HG03175 (cell line): ENCODE measurements around the gene LTBR.

Experiments used
- ATAC-seq: cut with Tn5 transposase; IDR thresholded peaks from one replicate; pipeline ENCODE4 v1.9.1; 2021; ENCODE audit warnings: mild to moderate bottlenecking, moderate library complexity; ENCODE audit not compliant: unreplicated experiment

The LTBR gene

DNA sequence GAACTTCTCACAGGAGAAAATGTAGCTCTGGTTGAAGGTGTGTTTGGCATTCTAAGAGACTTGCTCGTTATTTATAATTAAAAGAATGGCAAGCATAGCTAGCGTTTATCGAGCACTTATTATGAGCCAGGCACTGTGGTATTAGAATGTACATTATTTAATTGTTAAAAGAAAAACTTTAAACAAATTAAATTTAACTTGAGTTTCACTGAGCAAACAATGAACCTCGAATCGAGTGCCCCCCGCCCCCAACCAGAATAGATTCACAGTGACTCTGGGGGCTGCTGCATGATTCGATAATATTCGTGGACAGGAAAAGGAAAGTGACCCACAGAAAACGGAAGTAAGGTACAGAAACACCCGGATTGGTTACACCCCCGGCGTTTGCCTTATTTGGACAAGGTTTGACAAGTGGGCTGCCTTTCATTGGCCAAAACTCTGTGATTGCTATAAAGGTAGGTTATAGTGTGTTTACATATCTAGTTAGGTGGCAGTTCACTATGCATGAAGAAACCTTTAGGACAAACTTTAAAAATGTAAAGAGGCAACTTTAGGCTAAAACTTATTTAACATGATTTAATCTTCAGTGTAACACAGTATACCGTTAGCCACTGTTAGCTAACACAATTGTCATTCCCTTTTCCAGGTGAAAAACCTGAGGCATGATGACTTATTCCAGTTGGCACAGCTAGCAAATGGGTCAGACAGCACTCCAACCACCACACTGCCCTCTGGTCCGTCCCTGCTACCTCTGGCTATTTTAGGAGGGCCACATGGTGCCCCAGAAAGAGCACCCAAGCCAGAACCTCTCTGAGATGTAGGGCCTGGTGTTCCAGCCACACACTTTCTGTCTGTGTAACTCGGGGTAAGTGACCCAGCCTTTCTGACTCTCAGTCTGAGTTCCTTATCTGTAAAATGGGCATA lies 15.7 kb upstream of the LTBR start:
- ATAC-seq = no peak

DNA sequence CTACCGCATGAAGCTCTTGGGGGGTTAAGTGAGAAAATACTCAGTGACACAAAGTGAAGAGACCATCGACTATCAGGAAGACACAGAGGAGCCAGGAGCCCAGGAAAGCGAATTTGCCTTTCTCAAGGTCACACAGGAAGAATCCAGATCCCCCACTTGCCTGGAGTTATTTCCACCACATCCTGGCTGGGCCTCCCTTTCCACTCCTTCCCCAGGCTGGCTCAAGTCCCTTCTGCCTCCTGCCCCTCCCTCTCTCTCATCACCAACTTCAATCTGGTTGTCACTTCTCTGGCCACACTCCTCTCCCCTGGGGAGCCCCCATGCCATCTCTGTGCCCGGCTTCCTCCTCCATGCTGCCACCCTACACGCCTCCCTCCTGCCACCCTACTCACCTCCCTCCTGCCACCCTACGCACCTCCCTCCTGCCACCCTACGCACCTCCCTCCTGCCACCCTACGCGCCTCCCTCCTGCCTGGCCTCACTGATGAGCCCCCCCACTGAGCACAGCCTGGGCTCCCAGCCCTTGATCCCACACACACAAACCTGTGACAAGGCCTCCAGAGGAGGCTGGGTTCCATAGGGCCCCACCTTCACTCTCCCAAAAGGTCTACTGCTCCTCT lies 14.9 kb upstream of the LTBR start:
- ATAC-seq = no peak

DNA sequence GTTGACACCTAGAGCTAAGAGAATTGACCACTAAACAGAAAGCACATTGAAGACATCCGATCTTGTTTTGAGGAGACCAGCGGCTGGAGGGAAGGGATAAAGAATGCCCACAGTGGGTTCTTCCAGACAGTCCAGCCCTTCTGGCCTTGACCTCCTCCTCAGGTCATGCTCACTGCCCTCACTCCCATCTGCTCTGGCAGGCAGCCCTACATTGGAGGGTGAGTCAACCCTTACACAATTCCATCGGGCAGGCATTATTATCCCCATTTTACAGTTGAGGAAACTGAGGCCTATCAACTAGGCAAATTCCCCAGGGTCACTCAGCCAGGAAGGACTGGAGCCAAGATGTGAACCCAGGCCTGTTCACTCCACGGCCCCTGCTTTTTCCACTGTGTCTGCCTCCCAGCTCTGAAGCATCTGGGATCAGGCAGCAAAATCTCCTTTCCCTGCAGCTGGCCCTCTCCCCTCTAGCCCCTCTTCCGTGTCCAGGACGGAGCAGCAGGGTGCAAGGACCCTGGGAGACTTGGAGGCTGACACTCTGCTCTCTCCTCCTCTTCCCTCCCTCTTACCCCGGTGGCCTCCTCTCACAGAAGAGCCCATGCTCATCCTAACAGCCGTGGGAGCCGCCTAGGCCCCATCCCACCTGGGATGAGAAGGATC lies 13.9 kb upstream of the LTBR start:
- no peak for ATAC-seq

DNA sequence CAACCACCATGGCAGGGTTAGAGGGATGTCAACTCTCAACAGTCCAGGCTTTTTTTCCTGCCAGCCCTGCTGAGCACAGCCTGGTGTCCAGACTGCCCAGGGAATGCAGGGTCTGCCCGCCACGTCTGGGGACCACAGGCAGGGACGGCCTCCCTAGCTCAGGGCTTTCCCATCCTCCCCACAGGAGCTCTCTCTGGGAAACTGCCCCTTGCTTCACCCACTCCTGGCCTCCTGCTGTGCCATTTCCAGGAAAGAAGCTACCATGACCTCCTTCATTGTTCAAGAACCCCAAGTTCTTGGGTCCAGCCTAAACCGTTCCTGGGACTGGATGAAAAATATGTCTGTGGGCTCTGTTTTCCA lies 13.4 kb upstream of the LTBR start:
- ATAC-seq = no peak

DNA sequence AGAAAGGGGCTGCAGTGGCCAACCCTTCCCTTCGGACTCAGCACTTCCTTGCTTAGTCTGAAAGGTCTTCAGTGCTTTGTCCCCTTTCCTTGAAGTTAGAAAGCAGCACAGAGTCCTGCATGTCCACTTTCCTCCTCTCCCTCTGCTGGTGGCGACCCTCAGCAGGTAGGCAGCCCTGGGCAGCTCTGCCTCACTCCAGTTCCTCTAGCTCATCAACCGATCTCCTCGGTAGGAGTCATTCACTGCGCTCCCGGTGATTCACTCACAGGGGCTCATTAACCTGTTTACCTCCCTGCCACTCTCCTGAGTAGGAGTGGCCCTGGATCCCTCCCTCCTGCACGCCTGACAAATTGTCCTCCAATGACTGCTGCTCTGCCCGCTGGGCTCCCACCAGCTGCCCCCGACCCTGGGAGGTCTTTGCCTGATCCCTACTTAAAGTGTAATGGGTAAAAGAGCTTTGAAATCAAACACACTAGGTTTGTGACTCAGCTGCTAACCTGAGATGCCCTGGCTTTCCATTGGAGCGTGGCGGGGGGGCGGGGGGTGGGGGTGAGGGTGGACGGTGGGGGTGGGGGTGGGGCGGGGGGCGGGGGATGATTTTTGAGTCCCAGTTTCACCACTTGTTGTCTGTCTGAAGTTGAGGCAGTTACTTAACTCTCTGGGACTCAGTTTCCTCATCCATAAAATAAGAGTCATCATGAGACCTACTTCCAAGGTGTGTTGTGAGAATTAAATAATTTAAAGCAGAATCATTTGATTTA lies 12.8 kb upstream of the LTBR start:
- no peak for ATAC-seq

DNA sequence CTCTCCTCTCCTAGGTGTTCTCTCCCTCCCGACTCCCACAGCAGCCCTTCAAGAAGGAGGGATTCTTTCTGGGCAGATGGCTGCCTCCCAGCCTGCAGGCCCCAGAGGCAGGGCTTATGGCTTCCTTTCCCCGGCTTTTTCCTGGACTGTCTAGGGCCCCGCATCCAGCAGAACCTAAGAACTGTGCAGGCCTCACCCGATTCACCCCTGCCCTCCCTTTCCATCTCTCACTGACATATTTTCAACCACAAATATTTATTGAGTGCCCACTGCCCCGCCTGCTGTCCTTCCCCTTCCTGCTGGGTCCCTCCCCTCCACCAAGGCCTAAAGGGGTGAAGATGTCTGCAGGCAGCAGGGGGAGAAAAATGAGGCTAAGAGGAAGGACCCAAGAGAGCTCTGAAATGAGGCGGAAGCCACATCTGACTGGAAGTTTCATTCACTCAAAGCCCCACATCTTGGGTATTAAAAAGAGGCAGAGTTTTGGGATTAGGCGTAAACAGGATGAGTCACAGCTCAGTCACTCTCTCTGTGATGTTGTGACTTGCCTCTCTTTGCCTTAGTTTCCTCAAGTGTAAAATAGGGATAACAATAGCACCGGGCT lies 11.5 kb upstream of the LTBR start:
- ATAC-seq = no peak

DNA sequence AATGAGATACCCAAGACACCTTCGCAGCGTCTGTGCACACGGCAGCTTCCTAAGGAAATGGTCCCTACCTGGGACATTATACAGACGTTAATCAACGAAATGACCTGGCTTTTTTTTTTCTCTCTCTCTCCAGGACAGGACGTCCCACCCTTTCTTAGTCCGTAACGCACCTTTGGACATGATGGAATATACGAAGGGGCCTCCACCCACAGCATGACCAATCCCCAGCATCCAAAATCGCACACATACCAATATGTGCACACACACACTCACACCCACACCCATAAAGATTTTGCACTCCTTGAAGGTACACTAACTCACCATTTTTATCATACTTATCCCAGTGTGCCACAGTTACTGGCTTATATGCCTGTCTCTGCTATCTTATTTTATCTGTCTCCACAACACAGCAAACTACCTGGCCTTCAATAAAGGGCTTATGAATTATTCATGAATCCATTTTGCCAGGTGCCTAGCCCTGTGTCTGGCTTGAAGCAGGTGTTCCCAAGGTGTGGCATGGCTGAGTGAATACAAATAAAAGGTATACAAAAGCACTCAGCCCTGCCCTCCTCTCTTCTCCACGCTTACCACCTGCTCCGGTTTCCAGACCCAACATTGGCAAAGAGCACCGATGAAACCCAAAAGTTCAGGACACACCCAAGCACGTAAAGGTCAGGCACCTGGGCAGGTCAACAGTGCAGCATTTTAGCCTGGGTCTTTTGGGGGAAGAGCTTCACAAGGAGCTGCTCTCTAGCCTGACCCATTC lies 10.8 kb upstream of the LTBR start:
- no peak for ATAC-seq

DNA sequence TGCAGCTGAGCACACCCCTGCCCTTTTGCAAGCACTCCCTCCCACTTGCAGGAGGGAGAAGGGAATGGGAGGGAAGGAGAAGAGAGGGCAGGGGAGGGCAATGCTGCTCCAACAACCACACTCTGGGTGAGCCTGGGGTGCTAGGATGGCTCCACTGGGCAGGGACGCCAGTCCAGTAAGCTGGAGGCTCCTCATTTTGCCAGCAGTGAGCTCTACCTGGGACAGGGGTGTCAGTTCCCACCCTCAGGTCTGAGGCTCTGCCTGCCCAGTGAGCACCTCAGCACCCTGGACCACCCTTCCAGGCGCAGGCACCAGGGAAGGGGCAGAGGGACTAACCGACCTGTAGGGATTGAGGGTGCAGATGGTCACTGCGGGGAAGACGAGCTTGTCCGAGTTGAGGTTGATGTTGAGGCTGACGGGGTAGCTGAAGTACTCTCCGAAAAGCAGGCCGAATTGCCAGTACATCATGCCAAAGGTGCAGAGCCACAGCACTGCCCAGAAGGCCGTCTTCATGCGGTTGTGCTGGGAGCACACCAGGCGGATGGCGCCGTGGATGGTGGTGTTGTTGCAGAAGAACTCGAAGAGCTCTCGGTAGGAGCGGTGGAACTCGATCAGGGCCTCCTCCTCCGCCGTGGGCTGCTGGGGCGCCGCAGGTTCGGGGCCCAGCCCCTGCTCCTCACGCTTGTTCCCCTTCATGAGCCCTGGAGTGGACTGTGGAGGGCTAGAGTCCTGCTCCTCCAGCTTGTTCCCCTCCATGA lies 9.8 kb upstream of the LTBR start:
- no peak for ATAC-seq

DNA sequence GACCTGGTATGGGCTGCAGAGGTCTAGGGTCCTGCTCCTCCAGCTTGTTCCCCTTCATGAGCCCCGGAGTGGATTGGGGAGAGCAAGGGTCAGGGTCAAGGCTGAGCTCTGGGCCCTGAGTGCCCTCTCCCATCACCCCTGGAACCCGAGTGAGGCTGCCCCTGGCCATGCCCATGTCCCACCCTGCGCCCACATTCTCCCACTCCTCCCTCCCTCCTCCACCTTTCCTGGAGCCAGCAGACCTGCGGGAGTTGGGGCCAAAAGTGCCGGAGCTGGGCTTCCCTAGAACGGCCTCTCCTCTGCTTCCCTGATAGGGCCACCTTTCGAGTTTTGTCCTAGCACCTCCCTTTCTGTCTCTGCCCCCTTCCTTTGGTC lies 9.2 kb upstream of the LTBR start:
- ATAC-seq = no peak

DNA sequence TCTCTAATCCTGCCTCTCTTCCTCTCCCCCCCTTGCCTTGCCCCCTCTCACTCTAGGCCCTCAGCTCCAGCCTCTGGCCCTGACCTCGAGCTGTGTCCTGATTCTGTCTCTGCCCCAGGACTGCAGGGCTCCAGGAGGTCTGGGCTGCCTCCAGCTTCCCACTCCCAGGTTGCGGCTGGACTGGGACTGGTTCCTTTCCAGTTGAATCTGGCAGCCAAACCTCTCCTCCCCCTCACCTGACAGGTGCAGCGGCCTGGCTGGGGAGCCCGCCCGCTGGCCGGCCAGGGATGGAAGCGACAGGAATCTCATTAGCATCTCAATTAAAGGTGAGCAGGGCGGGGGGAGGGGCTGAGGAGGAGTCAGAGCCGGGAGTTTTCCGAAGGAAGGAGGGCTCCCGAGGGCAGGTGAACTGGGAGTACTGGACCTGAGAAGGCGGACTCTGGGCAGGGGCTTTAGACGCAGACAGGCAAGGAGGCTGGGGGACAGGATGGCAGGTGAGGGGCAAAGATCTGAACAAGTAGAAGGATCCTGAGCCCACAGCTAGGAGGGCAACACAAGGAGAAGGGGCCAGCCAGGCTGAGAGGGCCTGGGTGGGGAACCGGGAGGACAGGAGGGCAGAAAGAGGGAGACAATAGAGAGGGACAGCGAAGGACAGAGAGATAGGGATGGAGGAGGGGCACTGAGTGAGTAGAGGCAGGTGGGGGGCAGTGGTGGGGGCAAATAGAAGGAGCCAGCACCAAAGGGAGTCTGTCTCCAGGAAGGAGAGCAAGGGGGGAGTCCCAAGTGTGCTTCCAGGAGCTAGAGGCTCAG lies 8.5 kb upstream of the LTBR start, which contains the start of gene SCNN1A:
Gene SCNN1A (minus strand): TSS at position 295 of the 810 bp plus-strand sequence. CDS start 780 bp downstream, outside the sequence.
- no peak for ATAC-seq

DNA sequence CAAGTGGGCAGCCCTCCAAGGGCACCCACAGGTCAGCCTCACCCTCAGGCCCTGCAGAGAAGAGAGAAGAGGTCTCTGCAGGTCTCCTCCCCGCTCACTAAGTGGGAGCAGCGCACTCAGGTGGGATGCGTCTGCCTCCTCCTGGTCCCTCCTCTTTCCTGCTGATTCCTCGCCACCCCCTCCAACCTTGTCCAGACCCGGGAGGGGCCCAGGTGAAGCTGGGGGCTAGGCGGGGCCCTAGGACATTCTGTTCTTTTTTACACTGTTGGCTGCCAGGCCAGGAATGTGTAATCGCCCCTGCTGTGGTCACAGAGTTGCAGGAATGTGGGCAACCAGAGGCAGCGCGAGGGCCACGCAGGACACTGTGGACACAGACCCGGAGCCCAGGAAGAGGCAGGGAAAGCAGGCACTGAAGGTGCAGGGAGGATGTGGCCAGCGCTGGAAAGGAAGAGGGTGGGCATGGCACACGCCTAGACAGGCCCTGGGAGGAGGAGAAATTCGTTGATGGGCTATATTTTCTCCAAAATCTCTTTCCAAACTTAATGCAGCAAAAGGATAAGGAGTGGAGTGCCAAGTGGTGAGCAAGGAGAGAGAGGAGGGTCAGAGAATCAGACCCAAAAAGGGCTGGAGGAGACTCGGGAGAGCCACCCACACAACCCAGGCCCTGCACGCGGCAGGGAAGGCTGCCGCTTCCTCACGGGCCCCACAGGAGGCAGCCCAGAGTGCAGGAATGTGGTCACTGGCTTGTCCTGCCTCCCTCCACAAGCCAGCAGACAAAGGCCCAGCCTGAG lies 7.7 kb upstream of the LTBR start:
- no peak for ATAC-seq

DNA sequence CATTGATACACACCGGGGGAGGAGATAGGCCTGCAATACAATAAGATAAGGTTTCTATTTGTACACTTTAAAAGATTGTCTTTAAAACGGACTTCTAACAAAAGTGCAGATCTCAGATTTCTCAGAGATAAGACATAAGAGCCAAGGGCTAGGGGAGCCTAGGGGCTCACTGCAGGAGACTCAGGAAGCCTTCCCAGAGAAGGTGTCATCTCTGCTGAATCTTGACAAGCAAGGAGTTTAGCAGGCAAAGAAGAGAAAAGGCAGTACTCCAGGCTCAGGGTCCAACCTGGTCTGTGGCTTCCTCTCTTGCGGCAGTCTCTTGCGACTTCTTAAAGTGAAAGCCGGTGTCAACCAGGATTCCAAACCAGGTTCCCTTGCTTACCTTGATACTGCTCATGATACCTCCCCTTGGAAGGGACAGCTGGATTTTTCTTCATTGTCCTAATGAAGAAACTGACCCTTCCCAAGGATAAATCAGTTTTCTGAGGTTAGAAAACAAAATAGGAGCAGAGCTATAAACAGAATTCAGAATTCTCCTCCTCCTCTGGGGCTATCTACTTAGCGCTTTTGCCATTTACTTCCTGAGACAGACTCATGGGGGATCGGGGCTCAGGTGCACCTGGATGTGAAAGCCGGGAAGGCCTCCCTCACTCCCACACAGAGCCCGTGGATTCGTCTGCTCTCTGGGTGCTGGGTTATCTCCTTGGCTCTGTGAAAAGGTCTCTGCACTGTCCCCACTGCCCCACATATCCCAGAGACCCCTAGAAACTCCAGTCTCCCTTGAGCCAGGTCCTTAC lies 6.9 kb upstream of the LTBR start:
- no peak for ATAC-seq

DNA sequence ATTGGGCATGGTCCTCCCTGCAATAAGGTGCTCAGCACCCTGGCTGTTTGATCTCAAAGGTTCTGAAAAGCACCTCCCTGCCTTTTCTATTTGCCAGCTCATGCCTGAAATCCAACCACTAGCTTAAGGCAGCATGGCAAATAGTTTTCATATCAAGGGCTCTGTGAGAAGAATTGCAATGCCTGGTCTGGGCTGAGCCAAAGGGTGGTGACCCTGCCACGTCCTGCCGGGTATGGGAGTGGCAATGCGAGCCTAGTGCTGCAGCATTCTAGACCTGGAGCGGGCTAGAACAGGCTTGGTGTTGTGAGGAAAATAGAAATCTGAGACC lies 6.3 kb upstream of the LTBR start:
- no peak for ATAC-seq

DNA sequence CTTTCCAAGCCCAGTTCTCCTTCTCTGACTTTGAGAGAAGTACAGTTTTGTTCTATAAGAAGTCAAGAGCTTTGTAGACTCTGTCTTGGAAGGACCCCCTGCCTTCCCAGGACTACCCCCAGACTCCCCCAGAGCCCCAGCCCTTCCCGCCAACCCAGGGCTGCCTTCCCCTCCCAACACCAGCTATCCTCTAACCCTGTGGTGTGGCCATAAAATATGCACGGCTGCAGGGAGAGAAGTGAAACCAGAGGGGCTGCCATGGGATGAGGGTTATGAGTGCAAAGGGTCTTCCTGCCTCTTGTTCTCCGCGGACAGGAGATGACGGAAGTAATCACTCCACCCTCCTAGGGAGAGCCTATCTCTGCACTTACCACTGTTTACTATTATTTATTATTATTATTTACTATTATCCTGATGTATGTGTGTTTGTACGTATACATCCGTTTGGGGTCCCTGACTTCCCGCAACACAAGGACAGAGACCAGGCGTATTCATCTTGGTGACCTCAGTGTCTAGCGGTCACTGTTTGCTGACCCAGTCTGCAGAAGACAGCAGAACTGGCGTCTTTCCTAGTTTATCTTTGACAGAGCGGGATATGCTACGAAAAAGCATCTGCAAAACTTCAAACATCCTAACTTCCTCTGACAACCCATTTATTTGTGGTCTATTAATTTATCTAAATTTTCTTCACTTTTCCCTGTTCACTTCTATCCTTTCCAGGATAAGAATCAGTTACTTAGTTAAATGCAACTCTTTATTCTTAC lies 5.1 kb upstream of the LTBR start:
- ATAC-seq = no peak

DNA sequence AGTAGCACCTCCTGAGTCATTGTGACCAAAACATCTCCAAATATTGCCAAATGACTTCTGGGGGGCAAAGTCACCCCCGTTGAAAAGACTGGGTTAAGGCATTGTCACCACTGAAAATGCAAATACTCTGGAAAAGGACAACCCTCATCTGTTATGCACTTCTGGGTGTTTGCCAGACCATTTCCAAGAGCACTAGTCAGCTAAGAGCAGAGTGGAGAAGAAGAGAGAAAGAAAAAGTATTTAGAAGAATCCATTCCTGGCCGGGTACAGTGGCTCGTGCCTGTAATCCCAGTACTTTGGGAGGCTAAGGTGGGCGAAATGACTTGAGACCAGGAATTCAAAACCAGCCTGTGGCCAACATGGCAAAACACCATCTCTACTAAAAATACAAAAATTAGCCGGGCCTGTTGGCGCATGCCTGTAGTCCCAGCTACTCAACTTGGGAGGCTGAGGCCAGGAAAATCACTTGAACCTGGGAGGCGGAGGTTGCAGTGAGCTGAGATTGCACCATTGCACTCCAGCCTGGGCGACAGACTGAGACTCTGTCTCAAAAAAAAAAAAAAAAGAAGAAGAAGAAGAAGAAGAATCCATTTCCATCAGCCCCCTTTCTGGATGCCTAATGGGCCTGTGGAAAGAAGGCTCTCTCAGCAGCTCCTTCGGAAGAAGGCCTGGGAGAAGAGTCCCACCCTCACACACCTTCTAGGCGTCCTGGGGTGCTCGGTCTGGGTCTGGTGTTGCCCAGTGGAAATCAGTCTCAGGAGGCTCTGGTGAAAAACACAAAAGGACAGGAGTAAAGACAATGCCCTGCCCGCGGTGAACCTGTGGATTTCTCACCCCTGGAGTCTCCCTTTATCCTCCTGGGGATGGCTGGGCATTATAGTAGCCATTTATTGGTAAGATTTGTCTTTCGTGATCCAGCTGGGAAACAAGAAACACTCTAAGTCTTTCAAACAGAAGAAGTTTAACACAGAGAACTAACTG lies 3.5 kb upstream of the LTBR start:
- no peak for ATAC-seq
